Measurements from ENCODE around the gene RBM44. TPM values are rescaled to one million over a fixed set of nuclear protein-coding genes. Genes with fewer than 3 reads are reported as not detected.
"Not testable (repeated sequence)": the region's sequence is repeated elsewhere in the genome, so short reads cannot be mapped to it uniquely, and the experiment has no call there.

RBM44 gene
- total and polyA plus RNA-seq, 3 donors from 2014 or later = 15.0 to 23.4 (median 21.1) TPM

GRCh38 chr2:237760506-237761502 lies 37.8 kb upstream of the RBM44 start:
- intact Hi-C loops (cut with DNase I; ENCODE audit: low total_unique reads) = no loop called here
- TF ChIP-seq POLR2A (IDR thresholded peaks at IDR 0.05) = no peak
- no peak for TF ChIP-seq CTCF (IDR thresholded peaks at IDR 0.05)
- no peaks in the 10 kb centered on the region for H3K36me3 ChIP-seq (ENCODE audit: low read depth, missing control alignments)
- H3K4me1 ChIP-seq = no peaks in the 10 kb centered on the region
- DNase-seq = no peak
- H3K27ac ChIP-seq = no peak overlapping the region
- 92 to 96% methylated on average over 23 of the region's 23 CpGs for WGBS, 2 donors
- no peaks in the 10 kb centered on the region for H3K27me3 ChIP-seq
- no peak overlapping the region for H3K4me3 ChIP-seq
- H3K9me3 ChIP-seq = no peaks in the 10 kb centered on the region

GRCh38 chr2:237762291-237763182 lies 36.0 kb upstream of the RBM44 start:
- WGBS, 2 donors = 98% methylated on average over 9 of the region's 9 CpGs
- H3K27ac ChIP-seq; H3K27me3 ChIP-seq; H3K9me3 ChIP-seq; intact Hi-C loops (cut with DNase I; ENCODE audit: low total_unique reads); DNase-seq; H3K4me3 ChIP-seq; H3K36me3 ChIP-seq (ENCODE audit: low read depth, missing control alignments); H3K4me1 ChIP-seq: not testable (repeated sequence)

DNA sequence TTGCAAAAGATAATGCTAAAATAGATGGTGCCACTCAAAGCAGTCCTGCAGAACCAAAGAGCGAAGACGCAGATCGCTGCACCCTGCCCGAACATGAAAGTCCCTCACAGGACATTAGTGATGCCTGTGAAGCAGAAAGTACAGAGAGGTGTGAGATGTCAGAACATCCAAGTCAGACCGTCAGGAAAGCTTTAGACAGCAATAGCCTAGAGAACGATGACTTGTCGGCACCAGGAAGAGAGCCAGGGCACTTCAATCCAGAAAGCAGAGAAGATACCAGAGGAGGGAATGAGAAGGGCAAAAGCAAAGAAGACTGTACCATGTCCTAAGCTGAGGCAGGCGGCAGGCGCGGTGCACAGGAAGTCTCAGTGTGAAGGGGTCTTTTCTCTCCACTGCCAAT lies 34.8 kb upstream of the RBM44 start:
- no peaks in the 10 kb centered on the region for H3K4me1 ChIP-seq
- no peaks in the 10 kb centered on the region for H3K9me3 ChIP-seq
- TF ChIP-seq CTCF (IDR thresholded peaks at IDR 0.05) (no peak), POLR2A (IDR thresholded peaks at IDR 0.05) (no peak)
- intact Hi-C loops (cut with DNase I; ENCODE audit: low total_unique reads) = no loop called here
- no peak overlapping the region for H3K4me3 ChIP-seq
- H3K27ac ChIP-seq = no peak overlapping the region
- WGBS, 2 donors = 94 to 95% methylated on average over 10 of the region's 10 CpGs
- H3K36me3 ChIP-seq (ENCODE audit: low read depth, missing control alignments) = no peaks in the 10 kb centered on the region
- H3K27me3 ChIP-seq = no peaks in the 10 kb centered on the region
- no peak for DNase-seq

DNA sequence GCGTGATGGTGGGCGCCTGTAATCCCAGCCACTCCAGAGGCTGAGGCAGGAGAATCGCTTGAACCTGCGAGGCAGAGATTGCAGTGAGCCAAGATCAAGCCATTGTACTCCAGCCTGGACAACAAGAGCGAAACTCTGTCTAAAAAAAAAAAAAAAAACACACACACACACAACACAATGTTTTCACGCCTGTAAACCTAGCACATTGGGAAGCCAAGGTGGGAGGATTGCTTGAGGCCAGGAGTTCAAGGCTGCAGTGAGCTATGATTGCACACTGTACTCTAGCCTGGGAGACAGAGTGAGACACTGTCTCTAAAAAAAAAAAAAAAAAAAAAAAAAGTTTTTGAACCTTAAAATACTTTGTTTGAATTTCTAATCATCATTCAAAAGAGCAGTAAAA lies 33.5 kb upstream of the RBM44 start:
- H3K9me3 ChIP-seq; H3K4me1 ChIP-seq; H3K27ac ChIP-seq; H3K4me3 ChIP-seq; H3K27me3 ChIP-seq; intact Hi-C loops (cut with DNase I; ENCODE audit: low total_unique reads); DNase-seq; H3K36me3 ChIP-seq (ENCODE audit: low read depth, missing control alignments): not testable (repeated sequence)
- WGBS, 2 donors = 60 to 66% methylated on average over 6 of the region's 6 CpGs

GRCh38 chr2:237765875-237766274 lies 32.7 kb upstream of the RBM44 start:
- Histone ChIP-seq H3K9me3 (no peaks in the 10 kb centered on the region), H3K36me3 (ENCODE audit: low read depth, missing control alignments) (no peaks in the 10 kb centered on the region), H3K27ac (no peak overlapping the region), H3K4me1 (no peaks in the 10 kb centered on the region), H3K4me3 (no peak overlapping the region), H3K27me3 (no peaks in the 10 kb centered on the region)
- intact Hi-C loops (cut with DNase I; ENCODE audit: low total_unique reads) = no loop called here
- TF ChIP-seq POLR2A (IDR thresholded peaks at IDR 0.05) = no peak
- DNase-seq = no peak
- 89 to 92% methylated on average over 8 of the region's 8 CpGs for WGBS, 2 donors

- no peaks in the 10 kb centered on the region for H3K4me1 ChIP-seq
- TF ChIP-seq CTCF (IDR thresholded peaks at IDR 0.05) = no peak
- no peak for TF ChIP-seq POLR2A (IDR thresholded peaks at IDR 0.05)
- H3K27me3 ChIP-seq = no peaks in the 10 kb centered on the region
- intact Hi-C loops (cut with DNase I; ENCODE audit: low total_unique reads) = no loop called here
- no peaks in the 10 kb centered on the region for H3K36me3 ChIP-seq (ENCODE audit: low read depth, missing control alignments)
- H3K4me3 ChIP-seq = no peak overlapping the region
- H3K9me3 ChIP-seq = no peaks in the 10 kb centered on the region
- no peak for DNase-seq
- H3K27ac ChIP-seq = no peak overlapping the region
- WGBS, 2 donors = 68 to 74% methylated on average over 2 of the region's 2 CpGs
These were observed 32.2 kb upstream of the RBM44 start for GRCh38 chr2:237766340-237766739.

Data from testis (tissue), 3 donors.